ENCODE data around the gene RGP1. TPM values are rescaled to one million over a fixed set of nuclear protein-coding genes. Genes with fewer than 3 reads are reported as not detected.

Gene RGP1
- total RNA-seq, 1 experiment from 2014 or later: 27.1 TPM

- ChIA-PET POLR2A (no interaction called here), CTCF (no interaction called here)
- Histone ChIP-seq H3K9me3 (no peaks in the 10 kb centered on the region), H3K4me1 (peaks cover 30% of the 10 kb centered on the region), H3K36me3 (ENCODE audit: control insufficient read depth, insufficient read depth, low read length) (0 out of 2 replicates have a peak, but pooled peaks cover 1% of the 10 kb centered on the region), H3K27me3 (replicated peaks; ENCODE audit: control insufficient read depth, insufficient read depth, low read length) (no peaks in the 10 kb centered on the region), H3K4me3 (ENCODE audit: low read depth, low read length) (no peak overlapping the region)
- no peak overlapping the region for H3K4me3 Mint-ChIP-seq (ENCODE audit: unreplicated experiment)
- no peak overlapping the region for H3K27ac Mint-ChIP-seq (ENCODE audit: unreplicated experiment)
- intact Hi-C loops (cut with micrococcal nuclease; ENCODE audit: unreplicated experiment): no loop called here
- peaks cover 2% of the 10 kb centered on the region for H3K36me3 Mint-ChIP-seq (ENCODE audit: insufficient read depth, unreplicated experiment)
- H3K4me1 Mint-ChIP-seq (ENCODE audit: low read depth, unreplicated experiment): peaks cover 14% of the 10 kb centered on the region
- no peaks in the 10 kb centered on the region for H3K9me3 Mint-ChIP-seq (ENCODE audit: unreplicated experiment)
- DNase-seq: no peak
- no peaks in the 10 kb centered on the region for H3K27me3 Mint-ChIP-seq (ENCODE audit: insufficient read depth, unreplicated experiment)
- no TSS peak for BruUV-seq (replicated peaks)
- no peak for TF ChIP-seq CTCF (IDR thresholded peaks at IDR 0.05; ENCODE audit: insufficient read depth in 1 of 2, low read depth in 1 of 2, low read length in 1 of 2, severe bottlenecking in 1 of 2, unreplicated experiment in 1 of 2)
These were observed 46.6 kb downstream of the RGP1 start for GRCh38 chr9:35795695-35796094.

- intact Hi-C loops (cut with micrococcal nuclease; ENCODE audit: unreplicated experiment): no loop called here
- H3K27ac Mint-ChIP-seq (ENCODE audit: unreplicated experiment): no peak overlapping the region
- CTCF ChIA-PET: no interaction called here
- no TSS peak for BruUV-seq (replicated peaks)
- Histone ChIP-seq H3K36me3 (ENCODE audit: control insufficient read depth, insufficient read depth, low read length) (0 out of 2 replicates have a peak, but pooled peaks cover under 1% of the 10 kb centered on the region), H3K4me1 (peaks cover 44% of the 10 kb centered on the region), H3K4me3 (ENCODE audit: low read depth, low read length) (no peak overlapping the region), H3K9me3 (no peaks in the 10 kb centered on the region), H3K27me3 (replicated peaks; ENCODE audit: control insufficient read depth, insufficient read depth, low read length) (no peaks in the 10 kb centered on the region)
- no peak for TF ChIP-seq CTCF (IDR thresholded peaks at IDR 0.05; ENCODE audit: insufficient read depth in 1 of 2, low read depth in 1 of 2, low read length in 1 of 2, severe bottlenecking in 1 of 2, unreplicated experiment in 1 of 2)
- no peaks in the 10 kb centered on the region for H3K9me3 Mint-ChIP-seq (ENCODE audit: unreplicated experiment)
- H3K27me3 Mint-ChIP-seq (ENCODE audit: insufficient read depth, unreplicated experiment): no peaks in the 10 kb centered on the region
- POLR2A ChIA-PET: no interaction called here
- DNase-seq: no peak
- peaks cover 8% of the 10 kb centered on the region for H3K36me3 Mint-ChIP-seq (ENCODE audit: insufficient read depth, unreplicated experiment)
- peaks cover 29% of the 10 kb centered on the region for H3K4me1 Mint-ChIP-seq (ENCODE audit: low read depth, unreplicated experiment)
- H3K4me3 Mint-ChIP-seq (ENCODE audit: unreplicated experiment): no peak overlapping the region
These were observed 48.4 kb downstream of the RGP1 start for GRCh38 chr9:35797311-35798109.

GRCh38 chr9:35798658-35799374, 49.7 kb downstream of the RGP1 start:
- no peak overlapping the region for H3K4me3 Mint-ChIP-seq (ENCODE audit: unreplicated experiment)
- no peaks in the 10 kb centered on the region for H3K36me3 ChIP-seq (ENCODE audit: control insufficient read depth, insufficient read depth, low read length)
- no peak overlapping the region for H3K4me3 ChIP-seq (ENCODE audit: low read depth, low read length)
- TF ChIP-seq CTCF (IDR thresholded peaks at IDR 0.05; ENCODE audit: insufficient read depth in 1 of 2, low read depth in 1 of 2, low read length in 1 of 2, severe bottlenecking in 1 of 2, unreplicated experiment in 1 of 2): no peak
- peaks cover 29% of the 10 kb centered on the region for H3K4me1 Mint-ChIP-seq (ENCODE audit: low read depth, unreplicated experiment)
- BruUV-seq (replicated peaks): no TSS peak
- H3K27ac Mint-ChIP-seq (ENCODE audit: unreplicated experiment): no peak overlapping the region
- CTCF ChIA-PET: interaction anchor here (0.9 to 1.2 kb wide), 2 partner anchors 9 to 13 kb away, joined by 3 to 4 read pairs; partner anchors contain the start of gene SPAG8
- H3K9me3 Mint-ChIP-seq (ENCODE audit: unreplicated experiment): no peaks in the 10 kb centered on the region
- H3K27me3 ChIP-seq (replicated peaks; ENCODE audit: control insufficient read depth, insufficient read depth, low read length): no peaks in the 10 kb centered on the region
- DNase-seq: no peak
- intact Hi-C loops (cut with micrococcal nuclease; ENCODE audit: unreplicated experiment): no loop called here
- H3K4me1 ChIP-seq: peaks cover 46% of the 10 kb centered on the region
- no peaks in the 10 kb centered on the region for H3K9me3 ChIP-seq
- H3K36me3 Mint-ChIP-seq (ENCODE audit: insufficient read depth, unreplicated experiment): peaks cover 13% of the 10 kb centered on the region
- no peaks in the 10 kb centered on the region for H3K27me3 Mint-ChIP-seq (ENCODE audit: insufficient read depth, unreplicated experiment)
- POLR2A ChIA-PET: no interaction called here

Measured in Caco-2 (cell line).